ENCODE measurements around the gene MAP3K4. TPM values are rescaled to one million over a fixed set of nuclear protein-coding genes. Genes with fewer than 3 reads are reported as not detected.

Gene MAP3K4
- total RNA-seq, 1 donor from 2014 or later, result 47.2 TPM

DNA sequence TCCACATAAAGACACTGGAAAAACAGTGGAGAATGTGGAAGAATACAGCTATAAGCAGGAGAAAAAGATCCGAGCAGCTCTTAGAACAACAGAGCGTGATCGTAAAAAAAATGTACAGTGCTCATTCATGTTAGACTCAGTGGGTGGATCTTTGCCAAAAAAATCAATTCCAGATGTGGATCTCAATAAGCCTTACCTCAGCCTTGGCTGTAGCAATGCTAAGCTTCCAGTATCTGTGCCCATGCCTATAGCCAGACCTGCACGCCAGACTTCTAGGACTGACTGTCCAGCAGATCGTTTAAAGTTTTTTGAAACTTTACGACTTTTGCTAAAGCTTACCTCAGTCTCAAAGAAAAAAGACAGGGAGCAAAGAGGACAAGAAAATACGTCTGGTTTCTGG is 57.1 kb downstream of the MAP3K4 start:
- H3K4me1 ChIP-seq, result no peaks in the 10 kb centered on the region
- ATAC-seq (no peak), DNase-seq (no peak)
- H3K4me3 ChIP-seq, result no peak overlapping the region
- peaks cover 20% of the 10 kb centered on the region for H3K36me3 ChIP-seq
- intact Hi-C loops (cut with DNase I), result no loop called here
- H3K27ac ChIP-seq, result no peak overlapping the region
- H3K9me3 ChIP-seq, result no peaks in the 10 kb centered on the region
- TF ChIP-seq, protein P1, sequence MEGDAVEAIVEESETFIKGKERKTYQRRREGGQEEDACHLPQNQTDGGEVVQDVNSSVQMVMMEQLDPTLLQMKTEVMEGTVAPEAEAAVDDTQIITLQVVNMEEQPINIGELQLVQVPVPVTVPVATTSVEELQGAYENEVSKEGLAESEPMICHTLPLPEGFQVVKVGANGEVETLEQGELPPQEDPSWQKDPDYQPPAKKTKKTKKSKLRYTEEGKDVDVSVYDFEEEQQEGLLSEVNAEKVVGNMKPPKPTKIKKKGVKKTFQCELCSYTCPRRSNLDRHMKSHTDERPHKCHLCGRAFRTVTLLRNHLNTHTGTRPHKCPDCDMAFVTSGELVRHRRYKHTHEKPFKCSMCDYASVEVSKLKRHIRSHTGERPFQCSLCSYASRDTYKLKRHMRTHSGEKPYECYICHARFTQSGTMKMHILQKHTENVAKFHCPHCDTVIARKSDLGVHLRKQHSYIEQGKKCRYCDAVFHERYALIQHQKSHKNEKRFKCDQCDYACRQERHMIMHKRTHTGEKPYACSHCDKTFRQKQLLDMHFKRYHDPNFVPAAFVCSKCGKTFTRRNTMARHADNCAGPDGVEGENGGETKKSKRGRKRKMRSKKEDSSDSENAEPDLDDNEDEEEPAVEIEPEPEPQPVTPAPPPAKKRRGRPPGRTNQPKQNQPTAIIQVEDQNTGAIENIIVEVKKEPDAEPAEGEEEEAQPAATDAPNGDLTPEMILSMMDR (IDR thresholded peaks at IDR 0.05), result no peak
- H3K27me3 ChIP-seq (ENCODE audit: low read depth), result no peaks in the 10 kb centered on the region

DNA sequence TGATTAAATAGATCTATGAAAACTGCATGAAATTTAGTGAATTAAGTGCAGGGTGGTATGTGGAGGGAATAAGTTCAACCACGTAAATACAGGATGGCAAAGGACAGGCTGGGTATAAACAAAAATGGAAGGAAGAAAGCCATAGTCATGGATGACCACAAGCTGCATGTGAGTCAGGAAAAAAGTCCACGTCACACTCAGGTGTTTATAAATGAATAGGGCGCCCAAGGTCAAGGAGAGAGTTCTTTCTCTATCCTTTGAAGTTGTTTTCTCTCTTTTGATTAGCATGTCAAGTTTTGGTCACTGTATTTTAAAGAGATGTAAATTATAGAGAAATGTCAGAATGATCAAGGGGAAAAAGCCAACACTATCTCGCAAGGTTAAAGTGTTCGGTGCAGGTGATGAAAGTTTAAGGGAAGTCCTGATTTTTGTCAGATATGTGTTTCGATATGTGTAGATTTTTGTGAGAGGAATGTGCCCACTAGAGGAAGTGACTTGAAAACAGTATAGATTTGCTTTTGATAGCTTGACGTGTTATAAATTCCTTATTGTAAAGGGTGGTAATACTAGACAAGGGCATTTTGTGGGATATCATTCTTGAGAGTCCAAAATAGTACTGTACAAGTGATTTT is 58.7 kb downstream of the MAP3K4 start:
- Histone ChIP-seq H3K27ac (no peak overlapping the region), H3K4me1 (no peaks in the 10 kb centered on the region), H3K4me3 (no peak overlapping the region), H3K36me3 (peaks cover 20% of the 10 kb centered on the region), H3K9me3 (no peaks in the 10 kb centered on the region), H3K27me3 (ENCODE audit: low read depth) (no peaks in the 10 kb centered on the region)
- DNase-seq, result no peak
- no peak for ATAC-seq
- TF ChIP-seq, protein P1 (IDR thresholded peaks at IDR 0.05), result no peak
- intact Hi-C loops (cut with DNase I), result no loop called here

DNA sequence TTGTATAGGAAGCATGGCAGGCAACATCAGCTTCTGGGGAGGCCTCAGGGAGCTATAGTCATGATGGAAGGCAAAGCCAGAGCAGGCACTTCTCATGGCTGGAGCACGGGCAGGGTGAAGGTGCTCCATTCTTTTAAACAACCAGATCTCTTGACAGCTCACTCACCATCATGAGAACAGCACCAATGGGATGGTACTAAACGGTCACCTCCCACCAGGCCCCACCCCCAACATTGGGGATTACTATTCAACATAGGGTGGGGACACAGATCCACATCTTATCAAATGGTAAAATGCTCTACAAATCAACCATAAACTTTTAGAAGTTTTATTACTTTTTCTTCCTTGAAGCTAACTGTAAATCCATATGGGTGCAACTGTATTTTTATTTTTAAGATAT is 61.5 kb downstream of the MAP3K4 start:
- TF ChIP-seq, protein P1 (IDR thresholded peaks at IDR 0.05), result no peak
- ATAC-seq, result no peak
- intact Hi-C loops (cut with DNase I), result no loop called here

DNA sequence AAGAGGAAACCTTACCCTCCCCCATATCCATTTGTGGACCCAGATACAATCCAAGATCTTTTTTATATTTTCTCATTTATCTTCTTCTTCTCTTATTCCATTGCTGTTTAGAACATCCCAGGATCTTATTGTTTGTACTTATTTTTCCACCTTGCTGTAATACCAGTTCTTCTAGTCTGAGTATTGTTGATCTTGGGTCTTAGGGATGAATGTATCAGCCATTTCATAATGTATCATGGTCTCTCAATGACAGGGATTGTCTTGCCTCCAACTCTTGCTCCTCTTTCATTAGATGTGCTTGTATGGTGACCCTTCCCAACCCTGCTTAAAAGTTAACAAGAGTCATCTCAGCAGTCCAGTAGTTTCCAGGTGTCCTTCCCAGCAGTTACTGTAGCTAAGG is 63.3 kb downstream of the MAP3K4 start:
- Histone ChIP-seq H3K27ac (no peak overlapping the region), H3K36me3 (peaks cover 8% of the 10 kb centered on the region), H3K4me1 (no peaks in the 10 kb centered on the region), H3K27me3 (ENCODE audit: low read depth) (no peaks in the 10 kb centered on the region), H3K4me3 (no peak overlapping the region), H3K9me3 (no peaks in the 10 kb centered on the region)
- DNase-seq (no peak), ATAC-seq (no peak)
- intact Hi-C loops (cut with DNase I), result no loop called here
- TF ChIP-seq, protein P1 (IDR thresholded peaks at IDR 0.05), result no peak

More for the DNA sequence above, 61.5 kb downstream of the MAP3K4 start:
- H3K4me1 ChIP-seq, result no peaks in the 10 kb centered on the region
- peaks cover 20% of the 10 kb centered on the region for H3K36me3 ChIP-seq
- H3K27me3 ChIP-seq (ENCODE audit: low read depth), result no peaks in the 10 kb centered on the region
- no peak overlapping the region for H3K27ac ChIP-seq
- no peak overlapping the region for H3K4me3 ChIP-seq
- no peaks in the 10 kb centered on the region for H3K9me3 ChIP-seq
- DNase-seq, result no peak

DNA sequence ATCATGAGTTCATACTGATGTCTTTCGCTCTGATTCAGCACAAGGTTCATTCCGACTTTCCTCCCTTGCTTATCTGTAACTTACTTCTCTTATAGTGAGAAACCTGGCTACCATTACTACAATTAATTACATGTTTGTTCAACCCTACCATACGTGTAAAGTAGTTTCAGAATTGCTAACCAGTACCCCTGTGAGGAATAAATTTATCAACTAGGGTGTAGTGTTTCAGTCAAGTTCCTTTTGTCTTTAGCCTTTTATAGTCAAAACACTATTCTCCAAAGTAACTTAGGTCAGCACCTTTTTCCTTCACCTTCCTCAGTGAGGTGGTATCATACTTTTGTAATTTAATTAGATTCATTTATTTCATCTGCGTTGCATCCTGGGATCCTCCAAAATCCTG is 64.9 kb downstream of the MAP3K4 start:
- DNase-seq (no peak), ATAC-seq (no peak)
- no peak overlapping the region for H3K27ac ChIP-seq
- peaks cover under 1% of the 10 kb centered on the region for H3K36me3 ChIP-seq
- H3K4me3 ChIP-seq, result no peak overlapping the region
- no peaks in the 10 kb centered on the region for H3K27me3 ChIP-seq (ENCODE audit: low read depth)
- no peaks in the 10 kb centered on the region for H3K4me1 ChIP-seq
- intact Hi-C loops (cut with DNase I), result no loop called here
- H3K9me3 ChIP-seq, result no peaks in the 10 kb centered on the region
- TF ChIP-seq, protein P1 (IDR thresholded peaks at IDR 0.05), result no peak

Data from lower lobe of right lung (tissue), 2 donors.